GM13976 (cell line): ENCODE results near the gene FILIP1.

Experiments
- DNase-seq: peaks from one replicate; pipeline ENCODE4 v3.0.0; 2012; ENCODE audit warnings: low spot score
- CTCF ChIP-seq: IDR thresholded peaks from 2 replicates; pipeline ENCODE4 v1.5.1; 2012; ENCODE audit warnings: borderline replicate concordance, mild to moderate bottlenecking; ENCODE audit not compliant: insufficient read depth; ENCODE audit errors: extremely low read depth, missing control alignments, control extremely low read depth
- in situ Hi-C: fragments of 300-500 bp; cut with MboI; formaldehyde crosslinking; loops from one replicate; pipeline ENCODE4 v1.12.0; 2022; ENCODE audit warnings: low sequenced_read_pairs, mixed read lengths, inconsistent platforms; ENCODE audit not compliant: unreplicated experiment

Gene FILIP1

GRCh38 chr6:75467966-75468365 lies 25.6 kb downstream of the FILIP1 start:
- DNase-seq, result no peak
- in situ Hi-C loops, result no loop called here
- TF ChIP-seq CTCF, result no peak

GRCh38 chr6:75467284-75467683 lies 26.3 kb downstream of the FILIP1 start:
- in situ Hi-C loops, result no loop called here
- no peak for TF ChIP-seq CTCF
- DNase-seq, result no peak

- in situ Hi-C loops, result no loop called here
- TF ChIP-seq CTCF, result no peak
- DNase-seq, result no peak
Measured at GRCh38 chr6:75466636-75467035, 27.0 kb downstream of the FILIP1 start.

GRCh38 chr6:75463908-75464307 lies 29.7 kb downstream of the FILIP1 start:
- in situ Hi-C loops, result no loop called here
- DNase-seq, result no peak
- TF ChIP-seq CTCF, result no peak

- in situ Hi-C loops, result no loop called here
- TF ChIP-seq CTCF, result no peak
Measured at GRCh38 chr6:75463061-75463460, 30.5 kb downstream of the FILIP1 start.

GRCh38 chr6:75460681-75461080 lies 32.9 kb downstream of the FILIP1 start:
- no peak for TF ChIP-seq CTCF
- in situ Hi-C loops, result no loop called here
- DNase-seq, result no peak

More at GRCh38 chr6:75463061-75463460, 30.5 kb downstream of the FILIP1 start:
- DNase-seq, result no peak

GRCh38 chr6:75458895-75459294 lies 34.7 kb downstream of the FILIP1 start:
- DNase-seq, result no peak
- in situ Hi-C loops, result no loop called here
- no peak for TF ChIP-seq CTCF
